Measurements from ENCODE around the gene CXCR5. TPM values are rescaled to one million over a fixed set of nuclear protein-coding genes. Genes with fewer than 3 reads are reported as not detected.

CXCR5 gene
- total RNA-seq, 1 experiment from 2014 or later, result not detected

DNA sequence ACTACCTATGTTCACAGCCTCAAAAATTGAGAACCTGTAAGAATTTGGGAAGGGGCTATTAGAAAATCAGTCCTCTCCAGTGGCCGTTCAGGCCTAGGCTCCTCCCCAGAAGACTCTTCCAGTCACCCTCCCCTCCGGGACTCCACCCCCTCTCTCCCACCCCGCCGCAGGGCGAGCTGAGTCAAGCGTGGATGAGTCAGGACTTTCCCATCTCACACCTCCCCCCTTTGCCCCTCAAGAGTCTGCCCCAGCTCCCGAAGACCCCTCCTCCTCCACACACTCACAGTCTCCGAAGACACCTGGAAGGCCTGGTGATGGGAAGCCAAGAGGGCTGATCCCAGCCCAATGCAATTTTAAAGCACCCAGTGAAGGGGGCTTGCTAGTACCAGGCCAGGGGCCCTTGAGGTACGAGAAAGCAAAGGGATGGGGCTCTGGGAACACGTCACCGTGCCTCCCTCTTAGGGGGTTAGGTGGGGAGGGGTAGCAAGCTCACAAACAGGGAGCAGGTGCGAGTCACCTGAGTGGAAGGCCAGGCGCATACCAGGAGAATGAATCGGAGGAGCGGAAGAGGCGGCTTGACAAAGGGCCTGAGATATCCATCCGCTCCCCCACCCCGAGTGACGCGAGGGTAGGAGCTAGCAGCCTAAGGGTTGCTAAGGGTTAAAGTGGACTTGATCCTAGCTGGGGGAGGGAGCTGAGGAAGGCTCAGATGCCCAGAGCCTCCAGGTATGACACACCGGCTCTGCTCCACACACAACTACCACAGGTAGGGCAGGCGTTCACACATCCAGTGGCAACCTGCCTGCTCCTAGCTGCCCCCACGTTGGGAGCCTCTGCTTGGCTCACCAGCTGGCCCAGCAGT lies 28.4 kb downstream of the CXCR5 start:
- Histone ChIP-seq H3K27me3 (ENCODE audit: low read length) (no peaks in the 10 kb centered on the region), H3F3A (ENCODE audit: low read length, unreplicated experiment) (peaks cover 9% of the 10 kb centered on the region), H3K4me3 (ENCODE audit: low read length) (peak overlapping the region; percentile 55), H4K20me1 (ENCODE audit: low read length) (no peaks in the 10 kb centered on the region), H3K9ac (ENCODE audit: low read length) (peak overlapping the region; percentile 79), H2AFZ (ENCODE audit: low read length) (no peak overlapping the region; the same call in 1 of the 2 replicates), H3K27ac (ENCODE audit: low read length) (peak overlapping the region; percentile 97), H3K4me1 (ENCODE audit: insufficient read depth, low read length) (peaks cover 90% of the 10 kb centered on the region), H3K9me2 (replicated peaks; ENCODE audit: low read length) (no peaks in the 10 kb centered on the region), H3K9me3 (ENCODE audit: low read length) (no peaks in the 10 kb centered on the region), H3K79me2 (ENCODE audit: low read length) (peaks cover 89% of the 10 kb centered on the region), H3K4me2 (ENCODE audit: low read length) (peak overlapping the region; percentile 87), H3K36me3 (ENCODE audit: low read depth, low read length) (peaks cover 5% of the 10 kb centered on the region; the same call in 1 of the 2 replicates)
- ChIA-PET CTCF (interaction anchor here (0.8 to 4.7 kb wide), 3 partner anchors 14 to 18 kb away, joined by 7 to 23 read pairs (median 10); partner anchors contain the start of gene BCL9L), POLR2A (ENCODE audit: unreplicated experiment) (interaction anchor here (0.5 to 1.7 kb wide), 6 partner anchors 12 to 250 kb away, joined by 3 to 11 read pairs (median 4); partner anchors contain the start of gene BCL9L)
- ATAC-seq (peak; percentile 34), DNase-seq (peak; percentile 99)
- TF ChIP-seq EZH2phosphoT487 (IDR thresholded peaks at IDR 0.05; ENCODE audit: borderline replicate concordance, low read length) (peak; percentile 79), EZH2 (IDR thresholded peaks at IDR 0.05; ENCODE audit: low read length, unreplicated experiment) (no peak)
- intact Hi-C loops (cut with micrococcal nuclease), result no loop called here
- BruUV-seq (replicated peaks), result no TSS peak

DNA sequence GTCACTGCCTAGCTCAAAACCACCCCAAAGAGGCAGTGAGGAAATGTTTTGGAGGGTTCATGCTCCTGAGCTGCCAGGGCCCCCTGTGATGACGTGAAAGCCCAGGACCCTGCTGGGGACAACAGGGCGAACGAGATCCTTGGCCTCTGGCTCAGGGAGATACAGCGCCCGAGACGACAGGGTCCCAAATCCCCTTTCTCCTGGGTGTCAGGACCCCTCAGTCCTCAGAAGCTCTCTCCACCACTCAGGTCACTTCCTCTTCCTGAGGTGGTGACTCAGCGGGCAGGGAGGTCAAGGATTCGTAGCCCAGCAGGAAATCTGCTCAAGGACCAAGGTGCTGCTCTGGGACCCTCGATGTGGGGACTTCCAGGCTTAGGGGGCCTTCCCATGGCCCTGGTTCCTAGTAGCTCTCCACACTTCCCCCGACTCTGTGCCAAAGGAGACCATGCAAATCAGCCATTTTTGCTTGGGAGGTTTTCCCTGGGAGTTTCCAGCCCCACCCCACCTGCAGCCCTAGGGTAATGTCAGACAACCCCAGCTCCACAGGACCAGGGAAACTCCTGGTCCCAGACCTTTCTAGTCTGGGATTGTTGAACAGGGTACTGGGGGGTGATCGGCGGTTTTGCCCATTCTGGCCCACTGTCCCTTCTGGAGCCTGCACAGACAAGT lies 29.2 kb downstream of the CXCR5 start:
- peaks cover 89% of the 10 kb centered on the region for H3K79me2 ChIP-seq (ENCODE audit: low read length)
- CTCF ChIA-PET, result interaction anchor here (0.8 to 4.7 kb wide), 3 partner anchors 13 to 17 kb away, joined by 7 to 23 read pairs (median 10); partner anchors contain the start of gene BCL9L

More for the DNA sequence above, 29.2 kb downstream of the CXCR5 start:
- intact Hi-C loops (cut with micrococcal nuclease), result no loop called here
- Histone ChIP-seq H2AFZ (ENCODE audit: low read length) (no peak overlapping the region), H3K9ac (ENCODE audit: low read length) (peak overlapping the region; percentile 79), H3K4me1 (ENCODE audit: insufficient read depth, low read length) (peaks cover 90% of the 10 kb centered on the region), H4K20me1 (ENCODE audit: low read length) (no peaks in the 10 kb centered on the region), H3K27me3 (ENCODE audit: low read length) (no peaks in the 10 kb centered on the region), H3K4me2 (ENCODE audit: low read length) (peak overlapping the region; percentile 87), H3K36me3 (ENCODE audit: low read depth, low read length) (peaks cover 3% of the 10 kb centered on the region; the same call in 1 of the 2 replicates), H3K27ac (ENCODE audit: low read length) (peak overlapping the region; percentile 97), H3K9me3 (ENCODE audit: low read length) (no peaks in the 10 kb centered on the region), H3F3A (ENCODE audit: low read length, unreplicated experiment) (peaks cover 17% of the 10 kb centered on the region), H3K9me2 (replicated peaks; ENCODE audit: low read length) (no peaks in the 10 kb centered on the region), H3K4me3 (ENCODE audit: low read length) (peak overlapping the region; percentile 55; the same call in 1 of the 2 replicates)
- ATAC-seq, result no peak
- TF ChIP-seq EZH2 (IDR thresholded peaks at IDR 0.05; ENCODE audit: low read length, unreplicated experiment), result no peak
- TF ChIP-seq, protein P1, sequence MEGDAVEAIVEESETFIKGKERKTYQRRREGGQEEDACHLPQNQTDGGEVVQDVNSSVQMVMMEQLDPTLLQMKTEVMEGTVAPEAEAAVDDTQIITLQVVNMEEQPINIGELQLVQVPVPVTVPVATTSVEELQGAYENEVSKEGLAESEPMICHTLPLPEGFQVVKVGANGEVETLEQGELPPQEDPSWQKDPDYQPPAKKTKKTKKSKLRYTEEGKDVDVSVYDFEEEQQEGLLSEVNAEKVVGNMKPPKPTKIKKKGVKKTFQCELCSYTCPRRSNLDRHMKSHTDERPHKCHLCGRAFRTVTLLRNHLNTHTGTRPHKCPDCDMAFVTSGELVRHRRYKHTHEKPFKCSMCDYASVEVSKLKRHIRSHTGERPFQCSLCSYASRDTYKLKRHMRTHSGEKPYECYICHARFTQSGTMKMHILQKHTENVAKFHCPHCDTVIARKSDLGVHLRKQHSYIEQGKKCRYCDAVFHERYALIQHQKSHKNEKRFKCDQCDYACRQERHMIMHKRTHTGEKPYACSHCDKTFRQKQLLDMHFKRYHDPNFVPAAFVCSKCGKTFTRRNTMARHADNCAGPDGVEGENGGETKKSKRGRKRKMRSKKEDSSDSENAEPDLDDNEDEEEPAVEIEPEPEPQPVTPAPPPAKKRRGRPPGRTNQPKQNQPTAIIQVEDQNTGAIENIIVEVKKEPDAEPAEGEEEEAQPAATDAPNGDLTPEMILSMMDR (conservative IDR thresholded peaks at IDR 0.05; ENCODE audit: low read depth, low read length), result no peak
- no peak for TF ChIP-seq EZH2phosphoT487 (IDR thresholded peaks at IDR 0.05; ENCODE audit: borderline replicate concordance, low read length)
- DNase-seq, result peak; percentile 43
- POLR2A ChIA-PET (ENCODE audit: unreplicated experiment), result interaction anchor here (0.5 to 1.7 kb wide), 7 partner anchors 11 to 128 kb away, joined by 3 to 11 read pairs (median 5); partner anchors contain the start of genes BCL9L and TRAPPC4
- BruUV-seq (replicated peaks), result TSS peak; percentile 26
